Left lung (tissue), 10 donors: ENCODE measurements around the gene NT5C. TPM values are rescaled to one million over a fixed set of nuclear protein-coding genes. Genes with fewer than 3 reads are reported as not detected.
A peak's percentile ranks its signal among the peaks of the same experiment; 100 is the strongest.
"Not testable (repeated sequence)": the region's sequence is repeated elsewhere in the genome, so short reads cannot be mapped to it uniquely, and the experiment has no call there.

Experiments used
- ATAC-seq: fragments of 200-7000 bp; cut with Tn5 transposase; one replicate; pipeline ENCODE4 v1.9.1; 2020; ENCODE audit warnings: moderate library complexity
- DNase-seq, 4 donors: peaks; one replicate each; pipeline ENCODE4 v3.0.0-alpha.2; 2013 to 2020
- H3K27ac ChIP-seq, 2 donors: fragments of 200-600 bp; sonication (generic) in 1 of 2; one replicate each; pipeline versions ENCODE4 v1.5.0 to v1.8.0; 2020 to 2021
- H3K27me3 ChIP-seq, 2 donors: fragments of 200-600 bp; sonication (generic) in 1 of 2; one replicate each; pipeline versions ENCODE4 v1.5.0 to v1.8.0; 2020 to 2021
- H3K36me3 ChIP-seq, 2 donors: fragments of 200-600 bp; sonication (generic) in 1 of 2; one replicate each; pipeline versions ENCODE4 v1.5.0 to v1.8.0; 2020 to 2021
- H3K4me1 ChIP-seq, 2 donors: fragments of 200-600 bp; one replicate each; pipeline ENCODE4 v1.8.0; 2021
- H3K4me3 ChIP-seq, 2 donors: fragments of 200-600 bp; sonication (generic) in 1 of 2; one replicate each; pipeline versions ENCODE4 v1.5.0 to v1.8.0; 2020 to 2021; ENCODE audit warnings: mild to moderate bottlenecking in 1 of 2
- H3K9me3 ChIP-seq, 2 donors: fragments of 200-600 bp; sonication (generic) in 1 of 2; one replicate each; pipeline versions ENCODE4 v1.5.0 to v1.8.0; 2020 to 2021
- CTCF ChIP-seq, 2 donors: fragments of 200-600 bp; sonication (generic) in 1 of 2; IDR thresholded peaks; one replicate each; pipeline versions ENCODE4 v1.5.0 to v1.8.0; 2021; ENCODE audit warnings: antibody characterized with exemption in 2 of 2
- intact Hi-C, 2 donors: fragments of 100-400 bp; cut with DNase I; formaldehyde crosslinking; loops; one replicate each; pipeline versions ENCODE4 v1.11.2 to v1.14.2; 2022
- polyA plus RNA-seq, 6 donors: library from polyadenylated mRNA; unstranded; fragments of 120-200 nt; gene quantifications; one replicate each; pipeline ENCODE4 v1.2.1, GENCODE V29; 2013; ENCODE audit not compliant: insufficient read length in 6 of 6
- total RNA-seq, 2 donors: library from RNA; stranded (reverse); fragmentation: NEBNext Ultra II Directional; extraction: Animal tissue kit (Norgen Biotek cat#: 25700); gene quantifications; one replicate each; pipeline ENCODE4 v1.2.1, GENCODE V29; 2021
- donor health status: DM: no; HTN: yes; CAD: no.
- donor health status: DM: no; HTN: no; CAD: no.

NT5C gene
- total and polyA plus RNA-seq, 8 donors: 26.0 to 56.2 (median 42.8) TPM

DNA sequence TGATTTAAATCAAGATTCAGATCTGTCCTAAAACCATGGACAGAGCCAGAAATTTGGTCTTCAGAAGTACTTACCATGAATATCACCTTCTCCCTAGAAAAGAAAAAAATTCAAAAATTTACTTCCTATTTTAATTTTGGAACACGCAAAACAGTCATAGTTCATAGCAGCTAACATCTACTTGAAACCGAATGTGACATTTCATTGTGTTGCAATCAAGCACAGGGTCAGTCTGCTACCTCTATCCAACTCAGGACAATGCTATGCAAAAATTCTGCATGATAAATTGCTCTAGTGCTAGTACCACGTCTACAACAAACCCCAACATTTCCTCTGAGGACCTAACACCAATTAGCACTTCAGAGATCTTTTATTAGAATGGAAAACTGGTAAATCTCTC, 15.1 kb upstream of the NT5C start:
- H3K4me3 ChIP-seq: no peak overlapping the region
- ATAC-seq: peak; percentile 37

DNA sequence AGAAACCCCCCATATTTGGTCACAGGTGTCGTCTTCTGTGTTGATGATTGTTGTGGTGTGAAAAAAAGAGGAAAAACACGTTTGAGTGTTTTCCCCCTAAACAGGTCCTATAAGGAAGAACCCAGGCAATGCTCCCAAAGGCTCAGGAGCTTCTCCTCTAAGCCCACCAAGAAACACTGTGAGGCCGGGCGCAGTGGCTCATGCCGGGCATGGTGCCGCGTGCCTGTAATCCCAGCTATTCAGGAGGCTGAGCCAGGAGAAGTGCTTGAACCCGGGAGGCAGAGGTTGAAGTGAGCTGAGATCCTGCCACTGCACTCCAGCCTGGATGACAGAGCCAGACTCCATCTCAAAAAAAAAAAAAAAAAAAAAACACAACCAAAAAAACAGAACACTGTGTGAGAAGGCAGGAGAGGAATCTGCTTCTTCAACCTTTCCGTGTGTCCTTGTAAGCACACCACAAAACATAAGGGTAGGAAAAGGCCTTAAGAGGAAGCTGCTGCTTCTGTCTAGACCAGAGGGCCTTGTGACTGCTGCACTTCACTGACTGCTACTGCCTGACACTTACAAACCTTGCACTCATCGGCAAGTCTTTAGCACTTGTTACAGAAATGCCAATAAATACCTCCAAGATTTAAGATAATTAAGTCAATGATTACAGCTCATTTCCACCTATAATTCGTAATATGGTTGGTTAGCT, 13.4 kb upstream of the NT5C start:
- Histone ChIP-seq H3K27me3 (no peaks in the 10 kb centered on the region), H3K36me3 (peaks cover 0 to 82% of the 10 kb centered on the region in 2 donors), H3K27ac (no peak overlapping the region), H3K4me1 (peaks cover 0 to 16% of the 10 kb centered on the region in 2 donors), H3K4me3 (no peak overlapping the region), H3K9me3 (no peaks in the 10 kb centered on the region)
- ATAC-seq (peak; percentile 48), DNase-seq (no peak)
- TF ChIP-seq CTCF (IDR thresholded peaks at IDR 0.05): no peak
- intact Hi-C loops: no loop called here

More for the DNA sequence above, 15.1 kb upstream of the NT5C start:
- Histone ChIP-seq H3K36me3 (peaks cover 0 to 66% of the 10 kb centered on the region in 2 donors), H3K9me3 (no peaks in the 10 kb centered on the region), H3K27ac (peak overlapping the region in 1 of 2 donors; percentile 19), H3K27me3 (no peaks in the 10 kb centered on the region), H3K4me1 (peaks cover 0 to 11% of the 10 kb centered on the region in 2 donors)
- no peak for TF ChIP-seq CTCF (IDR thresholded peaks at IDR 0.05)
- DNase-seq: no peak
- intact Hi-C loops: no loop called here

DNA sequence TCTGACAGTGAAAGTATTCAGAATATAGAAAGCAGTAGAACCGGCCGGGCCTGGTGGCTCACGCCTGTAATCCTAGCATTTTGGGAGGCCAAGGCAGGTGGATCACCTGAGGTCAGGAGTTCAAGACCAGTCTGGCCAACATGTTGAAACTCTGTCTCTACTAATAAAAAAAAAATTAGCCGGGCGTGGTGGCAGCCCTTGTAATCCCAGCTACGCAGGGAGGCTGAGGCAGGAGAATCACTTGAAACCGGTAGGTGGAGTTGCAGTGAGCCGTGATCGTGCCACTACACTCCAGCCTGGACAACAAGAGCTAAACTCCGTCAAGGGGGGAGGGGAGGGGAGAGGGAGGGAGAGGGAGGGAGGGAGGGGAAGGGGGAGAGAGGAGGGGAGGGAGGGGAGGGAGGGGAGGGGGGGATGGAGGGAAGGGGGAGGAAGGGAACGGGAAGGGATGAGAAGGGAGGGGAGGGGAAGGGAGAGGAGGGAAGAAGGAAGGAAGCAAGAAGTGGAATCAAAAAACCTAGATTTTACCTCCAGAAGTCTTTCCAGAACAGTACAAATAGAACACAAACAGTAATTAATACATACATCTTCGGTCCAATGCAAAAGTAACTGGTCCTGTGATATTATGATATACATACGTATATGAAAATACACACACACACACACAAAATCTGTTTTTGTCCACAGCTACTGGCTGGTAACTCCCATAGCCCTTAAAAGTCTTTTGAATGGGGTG, 10.9 kb upstream of the NT5C start:
- no peak for DNase-seq
- ATAC-seq: no peak
- intact Hi-C loops: no loop called here
- no peak for TF ChIP-seq CTCF (IDR thresholded peaks at IDR 0.05)
- H3K4me3 ChIP-seq: no peak overlapping the region
- H3K4me1 ChIP-seq: peaks cover 0 to 5% of the 10 kb centered on the region in 2 donors
- no peak overlapping the region for H3K27ac ChIP-seq
- no peaks in the 10 kb centered on the region for H3K9me3 ChIP-seq
- H3K36me3 ChIP-seq: peaks cover 0 to 83% of the 10 kb centered on the region in 2 donors
- no peaks in the 10 kb centered on the region for H3K27me3 ChIP-seq

GRCh38 chr17:75138519-75138918, 7.0 kb upstream of the NT5C start:
- ATAC-seq (no peak), DNase-seq (no peak)
- Histone ChIP-seq H3K27ac (no peak overlapping the region), H3K9me3 (no peaks in the 10 kb centered on the region), H3K4me1 (peaks cover 0 to 5% of the 10 kb centered on the region in 2 donors), H3K36me3 (peaks cover 0 to 59% of the 10 kb centered on the region in 2 donors), H3K4me3 (no peak overlapping the region), H3K27me3 (no peaks in the 10 kb centered on the region)
- intact Hi-C loops: no loop called here
- no peak for TF ChIP-seq CTCF (IDR thresholded peaks at IDR 0.05)

DNA sequence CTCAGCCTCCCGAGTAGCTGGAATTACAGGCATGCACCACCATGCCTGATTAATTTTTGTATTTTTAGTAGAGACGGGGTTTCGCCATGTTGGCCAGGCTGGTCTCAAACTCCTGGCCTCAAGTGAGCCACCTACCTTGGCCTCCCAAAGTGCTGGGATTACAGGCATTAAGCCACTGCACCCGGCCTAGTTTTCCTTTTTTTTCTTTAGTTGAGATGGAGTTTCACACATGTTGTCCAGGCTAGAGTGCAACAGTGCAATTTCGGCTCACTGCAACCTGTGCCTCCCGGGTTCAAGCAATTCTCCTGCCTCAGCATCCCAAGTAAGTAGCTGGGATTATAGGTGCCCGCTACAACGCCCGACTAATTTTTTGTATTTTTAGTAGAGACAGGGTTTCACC, 6.2 kb upstream of the NT5C start:
- DNase-seq, intact Hi-C loops, ATAC-seq: not testable (repeated sequence)

More for the DNA sequence above, 6.2 kb upstream of the NT5C start:
- not testable (repeated sequence) for H3K27me3 ChIP-seq, H3K4me1 ChIP-seq, H3K27ac ChIP-seq, H3K4me3 ChIP-seq, H3K9me3 ChIP-seq
- H3K36me3 ChIP-seq: peaks cover 0 to 52% of the 10 kb centered on the region in 2 donors
